ENCODE measurements around the gene PRKAG2.

The PRKAG2 gene

GRCh38 chr7:151623766-151624165 lies 253.1 kb downstream of the PRKAG2 start:
- DNase-seq (ENCODE audit: low read depth): no peak

GRCh38 chr7:151621961-151622360 lies 255.0 kb downstream of the PRKAG2 start:
- DNase-seq (ENCODE audit: low read depth): no peak

DNA sequence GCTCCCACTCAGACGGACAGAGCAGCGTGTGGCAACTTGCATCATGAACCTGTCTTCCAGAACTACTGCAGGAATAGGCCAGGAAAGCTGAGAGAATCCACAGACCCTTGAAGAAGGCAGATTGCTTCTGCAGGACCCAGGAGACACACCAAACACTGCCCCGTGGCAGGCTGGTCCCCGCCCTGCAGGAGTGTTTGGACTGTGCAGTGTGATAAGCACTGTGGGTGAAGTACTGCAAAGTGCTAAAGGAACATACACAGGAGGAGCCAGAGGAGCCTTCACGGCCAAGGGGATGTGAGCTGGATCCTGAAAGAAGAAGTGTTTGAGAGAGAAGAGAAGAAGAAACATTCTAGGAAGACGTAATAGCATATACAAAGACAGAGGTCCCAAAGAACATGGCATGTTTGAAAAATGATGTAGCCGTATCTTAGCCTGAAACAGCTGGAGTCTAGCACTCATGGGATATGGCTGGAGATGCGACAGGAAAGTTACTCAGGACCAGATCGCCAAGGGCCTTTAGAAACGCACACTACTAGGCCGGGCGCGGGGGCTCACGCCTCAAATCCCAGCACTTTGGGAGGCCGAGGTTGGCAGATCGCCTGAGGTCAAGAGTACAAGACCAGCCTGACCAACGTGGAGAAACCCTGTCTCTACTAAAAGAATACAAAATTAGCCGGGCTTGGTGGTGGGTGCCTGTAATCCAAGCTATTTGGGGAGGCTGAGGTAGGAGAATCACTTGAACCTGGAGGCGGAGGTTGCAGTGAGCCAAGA lies 260.3 kb downstream of the PRKAG2 start:
- DNase-seq (ENCODE audit: low read depth): no peak

GRCh38 chr7:151615784-151616183 lies 261.1 kb downstream of the PRKAG2 start:
- no peak for DNase-seq (ENCODE audit: low read depth)

DNA sequence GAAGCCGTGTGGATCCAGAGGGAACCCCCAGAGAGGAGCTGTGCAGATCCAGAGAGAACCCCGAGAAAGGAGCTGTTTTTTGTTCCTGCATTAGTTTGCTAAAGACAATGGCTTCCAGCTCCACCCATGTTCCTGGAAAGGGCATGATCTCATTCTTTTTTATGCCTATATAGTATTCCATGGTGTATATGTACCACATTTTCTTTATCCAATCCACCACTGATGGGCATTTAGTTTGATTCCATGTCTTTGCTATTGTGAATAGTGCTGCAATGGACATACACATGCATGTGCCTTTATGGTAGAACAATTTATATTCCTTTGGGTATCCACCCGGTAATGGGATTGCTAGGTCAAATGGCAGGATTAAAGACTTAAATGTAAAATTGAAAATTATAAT lies 261.9 kb downstream of the PRKAG2 start:
- DNase-seq (ENCODE audit: low read depth): no peak

DNA sequence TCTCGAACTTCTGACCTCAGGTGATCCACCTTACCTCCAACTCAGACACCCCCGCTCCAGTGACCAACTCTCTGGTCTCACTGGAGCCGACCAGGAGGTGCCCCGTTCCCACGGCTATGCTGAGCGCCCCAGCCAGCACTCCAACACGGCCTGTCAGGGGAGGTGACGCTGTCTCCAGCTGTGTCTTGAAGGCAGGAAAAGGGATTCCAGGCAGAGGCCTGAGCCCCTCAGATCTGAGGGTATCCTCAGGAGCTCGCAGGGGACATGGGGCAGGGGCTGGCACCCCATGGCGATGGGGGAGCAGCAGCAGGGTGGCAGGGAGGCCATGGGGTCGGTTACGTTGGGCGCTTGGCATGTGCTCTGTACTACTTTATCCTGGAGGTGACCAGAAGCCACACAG lies 262.9 kb downstream of the PRKAG2 start:
- DNase-seq (ENCODE audit: low read depth): no peak

DNA sequence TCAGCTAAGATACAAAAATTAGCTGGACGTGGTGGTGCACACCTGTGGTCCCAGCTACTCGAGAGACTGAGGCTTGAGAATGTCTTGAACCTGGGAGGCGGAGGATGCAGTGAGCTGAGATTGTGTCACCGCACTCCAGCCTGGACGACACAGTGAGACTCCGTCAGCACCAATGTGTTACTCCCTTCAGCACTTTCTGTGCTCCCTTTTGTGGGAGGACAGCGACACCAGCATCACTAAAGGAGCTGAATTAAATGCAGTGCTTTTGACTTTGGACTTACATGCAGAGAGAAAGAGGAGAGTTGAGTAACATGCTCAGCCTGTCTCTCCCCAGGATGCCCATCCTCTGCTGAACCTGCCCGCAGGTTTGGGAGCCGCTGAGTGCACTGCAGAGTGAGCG lies 265.0 kb downstream of the PRKAG2 start:
- DNase-seq (ENCODE audit: low read depth): no peak

GRCh38 chr7:151611041-151611440 lies 265.9 kb downstream of the PRKAG2 start:
- no peak for DNase-seq (ENCODE audit: low read depth)

DNA sequence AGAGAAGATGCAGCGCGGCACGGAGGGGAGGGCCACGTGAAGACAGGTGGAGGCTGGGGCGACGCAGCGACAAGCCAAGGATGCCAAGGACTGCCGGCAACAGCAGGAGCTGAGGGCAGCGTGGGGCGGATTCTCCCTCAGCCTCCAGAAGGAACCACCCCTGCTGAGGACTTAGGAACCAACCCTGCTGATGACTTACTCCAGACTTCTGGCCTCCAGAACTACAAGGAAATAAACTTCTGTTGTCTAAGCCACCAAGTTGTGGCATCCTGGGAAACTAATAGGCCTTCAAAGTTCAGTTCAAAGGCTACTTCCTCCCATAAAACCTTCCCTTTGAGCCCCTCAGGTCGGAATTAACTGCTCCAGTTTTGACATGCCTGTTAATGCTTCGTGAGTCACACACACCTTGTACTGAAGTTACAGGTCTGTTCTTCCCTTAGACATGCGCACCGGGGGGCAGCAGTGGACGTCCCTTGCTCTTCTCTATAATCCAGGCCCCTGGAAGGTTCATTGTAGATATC lies 268.8 kb downstream of the PRKAG2 start:
- DNase-seq (ENCODE audit: low read depth): no peak

- DNase-seq (ENCODE audit: low read depth): no peak
Observed at GRCh38 chr7:151607464-151607867, 269.4 kb downstream of the PRKAG2 start.

DNA sequence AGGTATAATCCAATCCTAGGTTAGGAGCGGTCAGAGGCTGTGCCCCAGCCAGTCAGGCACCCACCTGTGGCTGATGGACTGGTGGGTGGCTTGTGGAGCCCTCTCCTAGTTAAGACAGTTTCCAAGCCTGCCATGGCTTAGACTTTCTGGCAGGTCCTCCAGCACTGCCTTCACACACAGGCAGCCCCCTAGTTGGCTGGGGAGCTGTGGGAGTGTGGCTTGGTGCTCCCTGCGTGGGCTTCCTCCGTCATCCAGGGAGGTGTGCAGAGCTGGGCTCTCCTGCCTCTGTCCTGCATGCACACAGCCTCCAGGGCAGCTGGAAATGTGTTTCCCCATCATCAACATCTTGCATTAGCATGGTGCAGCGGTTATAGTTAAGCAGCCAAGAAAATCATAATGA lies 273.0 kb downstream of the PRKAG2 start:
- DNase-seq (ENCODE audit: low read depth): no peak

DNA sequence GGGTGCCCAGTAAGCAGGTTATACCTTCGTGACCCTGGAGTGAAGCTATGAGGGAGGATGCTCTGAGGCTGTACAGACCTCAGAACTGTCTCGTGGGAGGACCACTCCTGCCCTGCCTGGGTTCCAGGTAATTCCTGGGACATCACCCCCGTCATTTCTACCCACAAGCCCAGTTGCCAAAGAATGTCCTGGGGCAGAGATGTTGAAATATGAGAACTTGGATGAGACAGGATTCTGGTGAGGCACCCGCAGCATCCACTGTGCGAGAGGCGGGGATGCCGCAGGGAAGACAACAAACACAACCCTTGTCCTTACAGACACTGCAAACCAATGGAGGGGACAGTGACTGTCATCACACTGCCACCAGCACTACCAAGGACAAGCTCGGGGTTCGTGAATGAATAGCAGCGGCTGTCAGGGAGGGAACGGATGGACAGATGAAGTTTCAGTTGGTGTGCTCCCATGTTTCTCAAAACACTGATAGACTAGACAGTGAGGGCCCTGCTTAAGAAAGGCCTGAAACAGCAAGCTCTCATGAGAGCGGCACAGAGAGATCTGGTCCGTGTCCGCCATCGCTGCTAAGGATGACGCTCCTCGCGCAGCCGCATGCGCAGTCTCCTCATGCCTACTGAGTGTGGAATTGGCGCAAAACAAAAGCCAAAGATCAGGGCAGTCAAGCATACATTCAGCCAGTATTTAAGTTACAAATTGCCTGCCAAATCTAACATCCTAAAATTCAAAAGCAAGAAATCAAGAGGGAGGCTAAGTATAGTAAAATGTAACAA lies 275.2 kb downstream of the PRKAG2 start:
- DNase-seq (ENCODE audit: low read depth): no peak

DNA sequence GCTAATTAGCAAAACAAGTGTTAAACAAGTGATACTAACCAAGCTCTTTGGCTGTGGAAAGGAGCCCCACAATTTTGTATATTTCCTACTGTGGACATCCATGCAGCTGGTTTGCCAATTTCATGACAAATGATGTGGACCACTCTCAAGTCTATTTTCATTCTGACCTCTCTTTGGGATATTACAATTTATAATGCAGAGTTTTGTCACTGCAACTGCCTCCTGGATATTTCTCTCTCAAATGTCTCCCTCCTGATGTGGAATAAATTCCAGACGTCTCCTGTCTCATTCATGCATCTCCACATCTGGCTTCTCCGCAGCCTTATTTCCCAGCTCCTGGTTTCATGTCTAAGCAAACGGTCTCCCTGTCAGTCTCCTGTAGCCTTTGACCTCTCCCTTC lies 276.6 kb downstream of the PRKAG2 start:
- no peak for DNase-seq (ENCODE audit: low read depth)

GRCh38 chr7:151599401-151600227 lies 277.3 kb downstream of the PRKAG2 start:
- no peak for DNase-seq (ENCODE audit: low read depth)

- DNase-seq (ENCODE audit: low read depth): no peak
Observed at GRCh38 chr7:151597541-151598444, 279.1 kb downstream of the PRKAG2 start.

GRCh38 chr7:151595702-151596350 lies 281.1 kb downstream of the PRKAG2 start:
- DNase-seq (ENCODE audit: low read depth): no peak

DNA sequence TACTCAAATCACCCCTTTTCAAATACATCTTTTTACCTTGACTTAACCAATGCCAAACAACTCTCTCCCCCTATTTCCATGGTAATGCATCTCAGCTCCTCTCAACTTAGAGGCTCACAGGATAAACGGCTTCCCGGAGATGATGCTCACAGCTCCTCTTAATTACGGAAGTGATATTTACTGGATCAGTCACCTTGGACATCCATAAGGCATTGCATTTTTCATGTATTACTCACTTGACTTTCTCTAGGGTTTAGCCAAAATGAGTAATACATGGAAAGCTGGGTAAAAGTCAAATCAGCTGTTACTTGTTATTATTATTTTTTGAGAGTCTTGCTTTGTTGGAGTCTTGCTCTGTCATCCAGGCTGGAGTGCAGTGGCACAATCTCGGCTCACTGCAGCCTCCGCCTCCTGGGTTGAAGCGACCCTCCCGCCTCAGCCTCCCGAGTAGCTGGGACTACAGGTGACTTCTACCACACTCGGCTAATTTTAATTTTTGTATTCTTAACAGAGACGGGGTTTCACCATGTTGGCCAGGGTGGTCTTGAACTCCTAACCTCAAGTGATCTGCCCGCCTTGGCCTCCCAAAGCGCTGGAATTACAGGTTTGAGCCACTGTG lies 283.9 kb downstream of the PRKAG2 start:
- DNase-seq (ENCODE audit: low read depth): no peak

- no peak for DNase-seq (ENCODE audit: low read depth)
Observed at GRCh38 chr7:151592330-151592729, 284.6 kb downstream of the PRKAG2 start.

DNA sequence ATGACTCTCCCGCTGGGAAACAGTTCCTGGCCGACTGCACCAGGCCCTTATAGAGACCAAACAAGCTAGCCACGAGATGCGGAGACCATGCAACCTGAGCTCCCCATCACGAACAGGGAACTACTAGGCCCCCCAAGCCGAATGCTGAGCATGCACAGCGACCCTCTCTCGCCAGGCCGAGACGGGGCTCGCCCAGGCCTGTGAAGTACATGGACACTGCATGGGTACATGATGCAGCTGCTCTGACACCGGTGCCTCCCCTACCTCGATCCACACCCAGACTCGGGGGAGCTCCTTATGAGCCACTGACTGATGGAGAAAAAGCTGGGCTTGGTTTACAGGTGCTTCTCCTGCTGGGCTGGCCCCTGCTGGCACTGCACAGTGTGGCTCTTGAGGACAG lies 285.0 kb downstream of the PRKAG2 start:
- no peak for DNase-seq (ENCODE audit: low read depth)
